HG03521 (cell line): ENCODE measurements around the gene IFNAR1.

Experiments used
- ATAC-seq: cut with Tn5 transposase; IDR thresholded peaks from one replicate; pipeline ENCODE4 v1.9.1; 2021; ENCODE audit warnings: mild to moderate bottlenecking, moderate library complexity; ENCODE audit not compliant: unreplicated experiment

The IFNAR1 gene

GRCh38 chr21:33324291-33325221, at the start of gene IFNAR1:
TSS of gene IFNAR1 (plus strand) at chr21:33324970. CDS start at chr21:33325056, 86 bp downstream.
- ATAC-seq, result peak; percentile 74

GRCh38 chr21:33278721-33279120, 46.0 kb upstream of the IFNAR1 start:
- ATAC-seq, result no peak

GRCh38 chr21:33279330-33279820, 45.4 kb upstream of the IFNAR1 start:
- no peak for ATAC-seq

GRCh38 chr21:33281096-33281652, 43.6 kb upstream of the IFNAR1 start:
- ATAC-seq, result no peak

GRCh38 chr21:33283203-33283602, 41.6 kb upstream of the IFNAR1 start:
- ATAC-seq, result no peak

GRCh38 chr21:33286076-33286475, 38.7 kb upstream of the IFNAR1 start:
- ATAC-seq, result no peak

- no peak for ATAC-seq
These were observed 37.9 kb upstream of the IFNAR1 start for GRCh38 chr21:33286600-33287456.

GRCh38 chr21:33289199-33289819, 35.5 kb upstream of the IFNAR1 start:
- no peak for ATAC-seq

GRCh38 chr21:33290441-33290840, 34.3 kb upstream of the IFNAR1 start:
- ATAC-seq, result no peak

GRCh38 chr21:33291686-33292085, 33.1 kb upstream of the IFNAR1 start:
- no peak for ATAC-seq

GRCh38 chr21:33292724-33293123, 32.0 kb upstream of the IFNAR1 start:
- no peak for ATAC-seq

GRCh38 chr21:33293136-33293535, 31.6 kb upstream of the IFNAR1 start:
- no peak for ATAC-seq

GRCh38 chr21:33293811-33294216, 31.0 kb upstream of the IFNAR1 start:
- no peak for ATAC-seq

- ATAC-seq, result no peak
These were observed 28.6 kb upstream of the IFNAR1 start for GRCh38 chr21:33296156-33296555.

- peak; percentile 54 for ATAC-seq
These were observed 25.5 kb upstream of the IFNAR1 start for GRCh38 chr21:33299181-33299752.

- ATAC-seq, result no peak
These were observed 23.8 kb upstream of the IFNAR1 start for GRCh38 chr21:33300701-33301631.

GRCh38 chr21:33301632-33302002, 23.2 kb upstream of the IFNAR1 start:
- no peak for ATAC-seq

GRCh38 chr21:33302055-33302454, 22.7 kb upstream of the IFNAR1 start:
- no peak for ATAC-seq

- no peak for ATAC-seq
These were observed 22.0 kb upstream of the IFNAR1 start for GRCh38 chr21:33302796-33303195.
